ENCODE results near the gene LDLRAD4.

GRCh38 chr18:13237641-13238040 is 19.1 kb downstream of the LDLRAD4 start:
- no peak for TF ChIP-seq CTCF (IDR thresholded peaks at IDR 0.05)
- no peak for TF ChIP-seq POLR2A (IDR thresholded peaks at IDR 0.05)

Measured in stomach (tissue), 4 donors.